ENCODE data around the gene SLC2A9.

DNA sequence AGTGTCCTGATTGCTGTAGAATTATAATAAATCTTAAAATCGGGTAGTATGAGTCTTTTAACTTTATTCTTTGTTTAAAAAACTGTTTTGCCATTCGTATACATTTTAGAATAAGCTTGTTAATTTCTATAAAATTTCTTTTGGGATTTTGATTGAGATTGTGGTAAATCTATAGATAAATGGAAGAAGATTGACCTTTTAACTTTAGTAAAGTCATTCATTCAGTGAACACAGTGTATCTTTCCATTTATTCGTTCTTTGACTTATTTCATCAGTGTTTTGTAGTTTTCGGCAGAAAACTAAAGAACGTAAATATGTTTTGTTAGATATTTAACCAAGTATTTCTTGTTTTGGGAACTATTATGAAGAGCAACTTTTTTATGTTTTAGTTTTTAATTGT, 201.0 kb downstream of the SLC2A9 start:
- TF ChIP-seq, protein P1, sequence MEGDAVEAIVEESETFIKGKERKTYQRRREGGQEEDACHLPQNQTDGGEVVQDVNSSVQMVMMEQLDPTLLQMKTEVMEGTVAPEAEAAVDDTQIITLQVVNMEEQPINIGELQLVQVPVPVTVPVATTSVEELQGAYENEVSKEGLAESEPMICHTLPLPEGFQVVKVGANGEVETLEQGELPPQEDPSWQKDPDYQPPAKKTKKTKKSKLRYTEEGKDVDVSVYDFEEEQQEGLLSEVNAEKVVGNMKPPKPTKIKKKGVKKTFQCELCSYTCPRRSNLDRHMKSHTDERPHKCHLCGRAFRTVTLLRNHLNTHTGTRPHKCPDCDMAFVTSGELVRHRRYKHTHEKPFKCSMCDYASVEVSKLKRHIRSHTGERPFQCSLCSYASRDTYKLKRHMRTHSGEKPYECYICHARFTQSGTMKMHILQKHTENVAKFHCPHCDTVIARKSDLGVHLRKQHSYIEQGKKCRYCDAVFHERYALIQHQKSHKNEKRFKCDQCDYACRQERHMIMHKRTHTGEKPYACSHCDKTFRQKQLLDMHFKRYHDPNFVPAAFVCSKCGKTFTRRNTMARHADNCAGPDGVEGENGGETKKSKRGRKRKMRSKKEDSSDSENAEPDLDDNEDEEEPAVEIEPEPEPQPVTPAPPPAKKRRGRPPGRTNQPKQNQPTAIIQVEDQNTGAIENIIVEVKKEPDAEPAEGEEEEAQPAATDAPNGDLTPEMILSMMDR (IDR thresholded peaks at IDR 0.05; ENCODE audit: insufficient read depth, low read depth, low read length): no peak
- TF ChIP-seq EZH2 (IDR thresholded peaks at IDR 0.05; ENCODE audit: insufficient read depth, low read length): no peak

Measured in astrocyte (in vitro differentiated cells and primary cell).